Endothelial cell of umbilical vein (primary cell): ENCODE results near the gene RBM6. TPM values are rescaled to one million over a fixed set of nuclear protein-coding genes. Genes with fewer than 3 reads are reported as not detected.

Experiments used
- BruUV-seq: library from RNA; stranded (reverse); fragments of 400-500 nt; replicated peaks from 2 replicates; lab custom pipeline; 2021; lab: Mats Ljungman, UMichigan
- CTCF ChIA-PET: fragments of 300-600, 350-600 bp; sonication (Branson Sonifier 250); formaldehyde crosslinking; loops from one replicate; lab custom pipeline; 2021; ENCODE audit warnings: antibody characterized with exemption, inconsistent platforms; lab: Charles Lee
- POLR2A ChIA-PET: fragments of 300-600, 350-600 bp; sonication (Branson Sonifier 250); formaldehyde crosslinking; loops from one replicate; lab custom pipeline; 2021; ENCODE audit warnings: antibody characterized with exemption, inconsistent platforms; lab: Charles Lee
- DNase-seq: peaks from one replicate; pipeline ENCODE4 v3.0.0-alpha.2; 2011; ENCODE audit warnings: low read depth, low spot score
- FAIRE-seq: peaks from 2 replicates; lab custom pipeline; 2011; peaks lifted over from hg19 to GRCh38; lab: Jason Lieb, UNC
- H2AFZ ChIP-seq: 2 replicates; pipeline ENCODE4 v1.6.0; 2012; ENCODE audit warnings: low read depth, low read length, control low read depth, inconsistent platforms
- H3K27ac ChIP-seq: 2 replicates; pipeline ENCODE4 v1.5.1; 2011; ENCODE audit warnings: low read depth, mild to moderate bottlenecking, control low read depth, low read length, moderate library complexity; ENCODE audit not compliant: insufficient read depth
- H3K27me3 ChIP-seq, 2 experiments: 2 replicates each; pipeline versions ENCODE4 v1.6.0 to v1.6.1; 2011; ENCODE audit warnings: low read length in 2 of 2, mixed read lengths in 1 of 2; ENCODE audit not compliant: control insufficient read depth in 2 of 2, insufficient read depth in 2 of 2
- H3K36me3 ChIP-seq, 2 experiments: 2 replicates in 1 of 2; 3 replicates in 1 of 2; pipeline ENCODE4 v1.5.1; 2011; ENCODE audit warnings: low read length in 2 of 2, mild to moderate bottlenecking in 1 of 2, moderate library complexity in 1 of 2; ENCODE audit not compliant: control insufficient read depth in 2 of 2, insufficient read depth in 2 of 2; ENCODE audit errors: extremely low read depth in 1 of 2
- H3K4me1 ChIP-seq: 3 replicates; pipeline ENCODE4 v1.5.1; 2011; ENCODE audit warnings: mild to moderate bottlenecking, low read length; ENCODE audit not compliant: control insufficient read depth, insufficient read depth; ENCODE audit errors: extremely low read depth
- H3K4me2 ChIP-seq: 2 replicates; pipeline ENCODE4 v1.6.1; 2011; ENCODE audit warnings: low read length, control low read depth, mixed read lengths; ENCODE audit not compliant: insufficient read depth
- H3K4me3 ChIP-seq, 3 experiments: fragments of 200-600 bp in 1 of 3; sonication (generic), shearing (Covaris generic) in 1 of 3; replicated peaks in 1 of 3; 2 replicates each; pipeline ENCODE4 v1.5.1; 2011 to 2016; ENCODE audit warnings: control low read depth in 3 of 3, low read length in 3 of 3, mild to moderate bottlenecking in 2 of 3, inconsistent platforms in 1 of 3, low read depth in 1 of 3, moderate library complexity in 1 of 3; ENCODE audit not compliant: insufficient read depth in 1 of 3
- H3K79me2 ChIP-seq: 2 replicates; pipeline ENCODE4 v1.6.0; 2012; ENCODE audit warnings: low read length, inconsistent platforms; ENCODE audit not compliant: control insufficient read depth, insufficient read depth
- H3K9ac ChIP-seq: replicated peaks from 2 replicates; pipeline ENCODE3; 2011; ENCODE audit warnings: low read length, control low read depth; ENCODE audit not compliant: insufficient read depth; ENCODE audit errors: extremely low read depth
- H3K9me1 ChIP-seq: replicated peaks from 3 replicates; pipeline ENCODE4 v1.6.0; 2011; ENCODE audit warnings: mild to moderate bottlenecking, low read length; ENCODE audit not compliant: control insufficient read depth, insufficient read depth; ENCODE audit errors: extremely low read depth
- H3K9me3 ChIP-seq: replicated peaks from 2 replicates; pipeline ENCODE4 v1.5.1; 2012; ENCODE audit warnings: low read length, inconsistent platforms; ENCODE audit not compliant: control insufficient read depth, insufficient read depth
- H4K20me1 ChIP-seq: replicated peaks from 2 replicates; pipeline ENCODE3; 2011; ENCODE audit warnings: mild to moderate bottlenecking, low read length; ENCODE audit not compliant: control insufficient read depth, insufficient read depth; ENCODE audit errors: extremely low read depth
- CTCF ChIP-seq, 2 donors: IDR thresholded peaks; 1 replicate in 1 of 2; 2 replicates in 1 of 2; pipeline ENCODE4 v1.5.1; 2011; ENCODE audit warnings: low read length in 2 of 2, mild to moderate bottlenecking in 2 of 2, moderate library complexity in 2 of 2, control low read depth in 1 of 2, inconsistent platforms in 1 of 2, low read depth in 1 of 2; ENCODE audit not compliant: insufficient read depth in 1 of 2; ENCODE audit errors: extremely low read depth in 1 of 2
- EZH2 ChIP-seq: IDR thresholded peaks from 2 replicates; pipeline ENCODE4 v1.6.1; 2012; ENCODE audit warnings: borderline replicate concordance, low read depth, mild to moderate bottlenecking, moderate library complexity, low read length, inconsistent platforms; ENCODE audit not compliant: severe bottlenecking
- FOS ChIP-seq: IDR thresholded peaks from 2 replicates; pipeline ENCODE4 v1.6.1; 2011; ENCODE audit warnings: mild to moderate bottlenecking, low read length, moderate library complexity, borderline replicate concordance; ENCODE audit not compliant: insufficient read depth
- GATA2 ChIP-seq: IDR thresholded peaks from 2 replicates; pipeline ENCODE4 v1.7.0; 2011; ENCODE audit warnings: low read depth, mild to moderate bottlenecking, moderate library complexity, mixed read lengths, low read length; ENCODE audit not compliant: insufficient read length, insufficient read depth
- JUN ChIP-seq: IDR thresholded peaks from 2 replicates; pipeline ENCODE4 v1.6.1; 2011; ENCODE audit warnings: borderline replicate concordance, low read depth; ENCODE audit not compliant: insufficient read length, insufficient read depth
- MAX ChIP-seq: IDR thresholded peaks from 2 replicates; pipeline ENCODE4 v1.6.1; 2011; ENCODE audit not compliant: insufficient read depth, insufficient read length
- MYC ChIP-seq: IDR thresholded peaks from one replicate; pipeline ENCODE4 v1.6.1; 2011; ENCODE audit warnings: mild to moderate bottlenecking, low read depth, low read length
- POLR2A ChIP-seq: IDR thresholded peaks from 2 replicates; pipeline ENCODE4 v1.6.1; 2012; ENCODE audit warnings: low read depth, mild to moderate bottlenecking, control low read depth, low read length
- POLR2AphosphoS5 ChIP-seq: IDR thresholded peaks from 2 replicates; pipeline ENCODE4 v1.6.1; 2012; ENCODE audit warnings: low read depth, mild to moderate bottlenecking, control low read depth, low read length, moderate library complexity; ENCODE audit not compliant: insufficient read depth
- dilution Hi-C: fragments of 300-500 bp; cut with MboI; formaldehyde crosslinking; loops from one replicate; pipeline ENCODE4 v1.15.0; 2019; ENCODE audit warnings: low sequenced_read_pairs; ENCODE audit not compliant: extremely low pct_ligation_motif_present
- intact Hi-C: fragments of 100-400 bp; cut with micrococcal nuclease; formaldehyde crosslinking; loops from one replicate; pipeline ENCODE4 v1.10.0; 2022
- polyA plus RNA-seq, 4 experiments: library from polyadenylated mRNA; depleted of rRNA in 3 of 4; stranded (reverse) in 3 of 4; unstranded in 1 of 4; fragments of >200 nt; gene quantifications; 2 replicates each; pipeline versions ENCODE4 v1.2.1 to v1.2.3, GENCODE V29; 2011 to 2012; ENCODE audit warnings: missing spikeins in 1 of 4
- total RNA-seq: library from RNA; stranded (reverse); gene quantifications from 2 replicates; pipeline ENCODE4 v1.2.3, GENCODE V29; 2021

Gene RBM6
- total and polyA plus RNA-seq, 2 donors (not counting 3 experiments of a cell fraction or from before 2014, with no cell fraction given), result 30.4 to 94.5 TPM

GRCh38 chr3:49926117-49926728, 13.7 kb upstream of the RBM6 start:
- Histone ChIP-seq H3K9ac (no peak overlapping the region), H4K20me1 (no peaks in the 10 kb centered on the region), H3K27me3 (no peaks in the 10 kb centered on the region), H3K9me3 (no peaks in the 10 kb centered on the region), H3K27ac (no peak overlapping the region), H3K4me1 (peaks cover 5% of the 10 kb centered on the region), H2AFZ (no peak overlapping the region), H3K4me3 (no peak overlapping the region), H3K79me2 (peaks cover 6% of the 10 kb centered on the region), H3K4me2 (no peak overlapping the region), H3K9me1 (no peaks in the 10 kb centered on the region), H3K36me3 (no peaks in the 10 kb centered on the region)
- no peak for TF ChIP-seq EZH2
- ChIA-PET POLR2A (no interaction called here), CTCF (no interaction called here)
- FAIRE-seq, result no peak
- intact Hi-C loops, result no loop called here
- no peak for DNase-seq
- BruUV-seq, result no TSS peak
- dilution Hi-C loops, result no loop called here

DNA sequence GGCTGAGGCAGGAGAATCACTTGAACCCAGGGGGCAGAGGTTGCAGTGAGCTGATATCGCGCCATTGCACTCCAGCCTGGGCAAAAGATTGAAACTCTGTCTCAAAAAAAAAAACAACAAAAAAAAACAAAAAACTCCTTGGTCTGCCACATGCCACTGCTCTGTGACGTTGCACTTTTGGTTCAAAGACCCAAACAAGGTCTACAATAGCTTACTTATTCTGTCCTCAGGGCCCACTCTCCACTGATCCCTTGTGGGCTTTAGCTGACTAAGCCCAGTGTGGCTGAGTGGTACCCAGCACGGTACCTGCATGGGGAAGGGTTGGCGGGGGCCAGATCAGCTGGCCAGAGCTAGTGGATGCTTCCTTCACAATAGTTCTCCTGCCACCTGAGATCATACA, 12.2 kb upstream of the RBM6 start:
- Histone ChIP-seq H4K20me1 (no peaks in the 10 kb centered on the region), H3K27ac (no peak overlapping the region), H2AFZ (no peak overlapping the region), H3K4me1 (peaks cover 5% of the 10 kb centered on the region), H3K36me3 (no peaks in the 10 kb centered on the region), H3K4me3 (no peak overlapping the region), H3K9me3 (no peaks in the 10 kb centered on the region), H3K9ac (no peak overlapping the region), H3K4me2 (no peak overlapping the region), H3K27me3 (no peaks in the 10 kb centered on the region), H3K9me1 (no peaks in the 10 kb centered on the region), H3K79me2 (peaks cover 6% of the 10 kb centered on the region)
- no peak for DNase-seq
- CTCF ChIA-PET, result no interaction called here
- no TSS peak for BruUV-seq
- intact Hi-C loops, result no loop called here
- POLR2A ChIA-PET, result no interaction called here
- no peak for FAIRE-seq
- no peak for TF ChIP-seq POLR2AphosphoS5
- no peak for TF ChIP-seq MYC
- no peak for TF ChIP-seq EZH2
- no peak for TF ChIP-seq GATA2
- TF ChIP-seq JUN, result no peak
- TF ChIP-seq POLR2A, result no peak
- no peak for TF ChIP-seq CTCF (IDR thresholded peaks at IDR 0.05; ENCODE audit: extremely low read depth in 1 of 2, insufficient read depth in 1 of 2, low read depth in 1 of 2, low read length in 2 of 2)
- no peak for TF ChIP-seq FOS
- no peak for TF ChIP-seq MAX
- dilution Hi-C loops, result no loop called here
